H9 (cell line): ENCODE results near the gene GGCX. TPM values are rescaled to one million over a fixed set of nuclear protein-coding genes. Genes with fewer than 3 reads are reported as not detected.

ENCODE experiments used
- DNase-seq: peaks from one replicate; pipeline ENCODE4 v3.0.0-alpha.2; 2017
- H2AFZ ChIP-seq: one replicate; pipeline ENCODE4 v1.6.1; 2013; ENCODE audit warnings: mild to moderate bottlenecking, low read length, control low read depth, moderate library complexity
- H2AK5ac ChIP-seq: 2 replicates; pipeline ENCODE4 v1.6.1; 2013; ENCODE audit warnings: low read length, control low read depth, mixed read lengths; ENCODE audit not compliant: insufficient read length
- H2BK120ac ChIP-seq: one replicate; pipeline ENCODE4 v1.6.1; 2013; ENCODE audit warnings: low read depth, mild to moderate bottlenecking, low read length, control low read depth, inconsistent platforms; ENCODE audit not compliant: poor library complexity, severe bottlenecking
- H2BK12ac ChIP-seq: 2 replicates; pipeline ENCODE4 v1.6.1; 2013; ENCODE audit warnings: low read length, control low read depth, mixed read lengths, low read depth; ENCODE audit not compliant: insufficient read length
- H2BK15ac ChIP-seq: 2 replicates; pipeline ENCODE4 v1.6.1; 2013; ENCODE audit warnings: low read depth, low read length, control low read depth
- H2BK20ac ChIP-seq: one replicate; pipeline ENCODE4 v1.6.1; 2013; ENCODE audit warnings: low read depth, mild to moderate bottlenecking, low read length, control low read depth, inconsistent platforms; ENCODE audit not compliant: poor library complexity, severe bottlenecking
- H2BK5ac ChIP-seq: 2 replicates; pipeline ENCODE4 v1.6.1; 2013; ENCODE audit warnings: low read length, control low read depth, mixed read lengths; ENCODE audit not compliant: insufficient read length
- H3K14ac ChIP-seq: 2 replicates; pipeline ENCODE4 v1.6.1; 2013; ENCODE audit warnings: low read length, control low read depth; ENCODE audit not compliant: insufficient read depth
- H3K18ac ChIP-seq: 2 replicates; pipeline ENCODE4 v1.6.1; 2013; ENCODE audit warnings: low read depth, mild to moderate bottlenecking, mixed read lengths, low read length, control low read depth; ENCODE audit not compliant: insufficient read length
- H3K23ac ChIP-seq: 2 replicates; pipeline ENCODE4 v1.6.1; 2013; ENCODE audit warnings: low read length, control low read depth, mixed read lengths, low read depth; ENCODE audit not compliant: insufficient read length
- H3K23me2 ChIP-seq: 2 replicates; pipeline ENCODE4 v1.6.1; 2013; ENCODE audit warnings: low read depth, mild to moderate bottlenecking, mixed read lengths, low read length, control low read depth; ENCODE audit not compliant: insufficient read length, poor library complexity, severe bottlenecking
- H3K27ac ChIP-seq: 2 replicates; pipeline ENCODE4 v1.5.1; 2013; ENCODE audit warnings: low read length, control low read depth, mixed read lengths, low read depth; ENCODE audit not compliant: insufficient read length
- H3K27me3 ChIP-seq: 2 replicates; pipeline ENCODE4 v1.6.1; 2013; ENCODE audit warnings: low read length, control low read depth, inconsistent platforms; ENCODE audit not compliant: insufficient read depth
- H3K4ac ChIP-seq: 2 replicates; pipeline ENCODE4 v1.6.1; 2013; ENCODE audit warnings: low read depth, mild to moderate bottlenecking, control low read depth, inconsistent platforms, low read length, moderate library complexity
- H3K4me1 ChIP-seq: 2 replicates; pipeline ENCODE4 v1.6.1; 2013; ENCODE audit warnings: low read length, control low read depth, inconsistent platforms; ENCODE audit not compliant: insufficient read depth
- H3K4me2 ChIP-seq: 2 replicates; pipeline ENCODE4 v1.6.1; 2013; ENCODE audit warnings: low read length, control low read depth, mixed read lengths; ENCODE audit not compliant: insufficient read length, insufficient read depth
- H3K56ac ChIP-seq: 2 replicates; pipeline ENCODE4 v1.6.1; 2013; ENCODE audit warnings: low read depth, mild to moderate bottlenecking, mixed read lengths, low read length, control low read depth; ENCODE audit not compliant: insufficient read length
- H3K79me1 ChIP-seq: 2 replicates; pipeline ENCODE4 v1.6.1; 2013; ENCODE audit warnings: low read depth, mild to moderate bottlenecking, moderate library complexity, low read length, control low read depth, inconsistent platforms; ENCODE audit not compliant: insufficient read depth, poor library complexity, severe bottlenecking
- H3K79me2 ChIP-seq: 2 replicates; pipeline ENCODE4 v1.6.1; 2013; ENCODE audit warnings: low read length, control low read depth, inconsistent platforms; ENCODE audit not compliant: insufficient read depth
- H3K9ac ChIP-seq: 2 replicates; pipeline ENCODE4 v1.6.1; 2013; ENCODE audit warnings: low read length, control low read depth, mixed read lengths; ENCODE audit not compliant: insufficient read length; ENCODE audit errors: extremely low read depth
- H3K9me3 ChIP-seq: one replicate; pipeline ENCODE4 v1.6.1; 2013; ENCODE audit warnings: low read depth, low read length, inconsistent platforms; ENCODE audit not compliant: control insufficient read depth
- H3T11ph ChIP-seq: one replicate; pipeline ENCODE4 v1.6.1; 2013; ENCODE audit warnings: mild to moderate bottlenecking, low read length, control low read depth, inconsistent platforms
- H4K20me1 ChIP-seq: one replicate; pipeline ENCODE4 v1.6.1; 2013; ENCODE audit not compliant: control insufficient read depth, insufficient read length, insufficient read depth
- H4K5ac ChIP-seq: 2 replicates; pipeline ENCODE4 v1.6.1; 2013; ENCODE audit warnings: low read depth, mild to moderate bottlenecking, mixed read lengths, low read length, control low read depth; ENCODE audit not compliant: insufficient read length
- H4K8ac ChIP-seq: replicated peaks from 2 replicates; pipeline ENCODE4 v1.6.1; 2013; ENCODE audit warnings: low read length, control low read depth, mixed read lengths, low read depth; ENCODE audit not compliant: insufficient read length
- H4K91ac ChIP-seq: 2 replicates; pipeline ENCODE4 v1.6.1; 2013; ENCODE audit warnings: low read depth, mild to moderate bottlenecking, moderate library complexity, mixed read lengths, low read length, control low read depth; ENCODE audit not compliant: insufficient read length
- H3K27ac Mint-ChIP-seq, 3 experiments: 2 replicates in 2 of 3; 3 replicates in 1 of 3; pipeline ENCODE4 v1.8.0; 2020 to 2021; ENCODE audit warnings: mixed read lengths in 3 of 3, mild to moderate bottlenecking in 1 of 3, moderate library complexity in 1 of 3
- H3K27me3 Mint-ChIP-seq: 2 replicates; pipeline ENCODE4 v1.8.0; 2021; ENCODE audit warnings: low read depth, mild to moderate bottlenecking, moderate library complexity, mixed read lengths
- H3K36me3 Mint-ChIP-seq, 3 experiments: 2 replicates in 2 of 3; 3 replicates in 1 of 3; pipeline ENCODE4 v1.8.0; 2020 to 2021; ENCODE audit warnings: low read depth in 3 of 3, mixed read lengths in 3 of 3; ENCODE audit not compliant: insufficient read depth in 1 of 3
- H3K4me1 Mint-ChIP-seq, 2 experiments: 2 replicates each; pipeline ENCODE4 v1.8.0; 2020; ENCODE audit warnings: mixed read lengths in 2 of 2
- H3K4me3 Mint-ChIP-seq, 2 experiments: 2 replicates in 1 of 2; 3 replicates in 1 of 2; pipeline ENCODE4 v1.8.0; 2020 to 2021; ENCODE audit warnings: mild to moderate bottlenecking in 2 of 2, mixed read lengths in 2 of 2, moderate library complexity in 1 of 2
- H3K9me3 Mint-ChIP-seq, 2 experiments: 2 replicates in 1 of 2; 3 replicates in 1 of 2; pipeline ENCODE4 v1.8.0; 2020; ENCODE audit warnings: mild to moderate bottlenecking in 2 of 2, mixed read lengths in 2 of 2, moderate library complexity in 1 of 2
- CTCF ChIP-seq: fragments of 200-600 bp; sonication (generic); conservative IDR thresholded peaks from 3 replicates; pipeline ENCODE4 v1.8.0; 2021; ENCODE audit warnings: antibody characterized with exemption, mild to moderate bottlenecking
- WGBS: extraction: QIAGEN DNeasy Blood & Tissue Kit; methylation state at CpG from one replicate; pipeline ENCODE4 v1.1.7; 2013; ENCODE audit warnings: missing lambda C conversion rate, low lambda C conversion rate, mixed read lengths; ENCODE audit not compliant: insufficient read length; ENCODE audit errors: extremely low coverage; 5-methylcytosine and 5-hydroxymethylcytosine counted together
- total RNA-seq: library from RNA; stranded (reverse); gene quantifications from 2 replicates; pipeline ENCODE4 v1.2.1, GENCODE V29; 2021

GGCX gene
- total RNA-seq, 1 experiment from 2014 or later: 32.9 TPM

DNA sequence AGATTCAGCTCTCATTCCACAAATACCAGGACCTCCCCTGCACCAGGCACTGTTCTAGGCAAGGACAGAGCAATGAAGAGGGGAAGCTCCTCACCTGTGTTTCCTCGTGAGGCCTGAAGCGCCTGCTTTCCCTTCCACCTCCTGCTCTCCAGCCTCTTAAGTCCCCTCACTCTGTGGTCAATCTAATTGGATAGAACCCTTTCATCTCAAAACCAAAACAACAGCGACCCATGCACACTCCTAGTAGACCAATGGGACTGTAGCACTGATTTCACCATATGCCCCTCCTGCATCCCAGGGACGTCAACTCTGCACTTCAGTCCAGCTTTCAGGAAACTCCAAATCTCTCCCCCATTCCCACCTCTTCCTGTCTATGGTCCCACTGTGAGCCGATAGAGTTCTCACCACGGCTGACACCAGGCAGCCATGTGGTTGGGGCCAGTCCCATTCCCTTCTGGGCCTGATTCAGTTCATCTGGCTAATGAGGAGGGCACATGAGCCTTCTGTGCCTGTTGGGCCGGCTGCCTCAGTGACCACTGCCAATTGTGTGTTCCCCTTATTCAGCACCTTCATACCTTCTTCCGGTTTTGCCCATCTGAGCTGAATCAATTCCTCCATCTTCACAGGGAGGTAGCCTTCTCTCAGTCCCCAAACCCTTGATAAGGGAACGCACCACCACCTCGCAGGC, 55.6 kb downstream of the GGCX start:
- H3K4me1 ChIP-seq: no peaks in the 10 kb centered on the region
- Mint-ChIP-seq H3K27me3 (no peaks in the 10 kb centered on the region), H3K27ac (no peak overlapping the region), H3K9me3 (peaks cover 0 to 3% of the 10 kb centered on the region in 2 experiments; a peak in 1 of 5 replicates), H3K4me1 (peaks cover 4 to 13% of the 10 kb centered on the region in 2 experiments; a peak in 3 of 4 replicates), H3K36me3 (no peaks in the 10 kb centered on the region), H3K4me3 (no peak overlapping the region)
- no peak for TF ChIP-seq CTCF
- no peak overlapping the region for H4K91ac ChIP-seq
- H3K9me3 ChIP-seq: no peaks in the 10 kb centered on the region
- H2AK5ac ChIP-seq: no peak overlapping the region
- no peaks in the 10 kb centered on the region for H3K23me2 ChIP-seq
- no peak overlapping the region for H3K56ac ChIP-seq
- no peak overlapping the region for H3K18ac ChIP-seq
- no peak overlapping the region for H3T11ph ChIP-seq
- H3K79me2 ChIP-seq: no peaks in the 10 kb centered on the region
- no peak overlapping the region for H3K9ac ChIP-seq
- no peak overlapping the region for H3K14ac ChIP-seq
- no peak overlapping the region for H3K4me2 ChIP-seq
- no peak overlapping the region for H2BK5ac ChIP-seq
- no peak overlapping the region for H2BK20ac ChIP-seq
- H2AFZ ChIP-seq: no peak overlapping the region
- H2BK15ac ChIP-seq: no peak overlapping the region
- DNase-seq: no peak
- no peak overlapping the region for H2BK12ac ChIP-seq
- no peak overlapping the region for H4K8ac ChIP-seq
- H3K27ac ChIP-seq: no peak overlapping the region
- no peak overlapping the region for H2BK120ac ChIP-seq
- whole genome bisulfite sequencing: no CpG with 5 or more reads among the region's 10 CpGs
- H4K20me1 ChIP-seq: no peaks in the 10 kb centered on the region
- no peaks in the 10 kb centered on the region for H3K79me1 ChIP-seq
- no peak overlapping the region for H3K4ac ChIP-seq
- no peak overlapping the region for H4K5ac ChIP-seq
- no peak overlapping the region for H3K23ac ChIP-seq
- H3K27me3 ChIP-seq: no peaks in the 10 kb centered on the region
